ENCODE results near the gene MCM3AP. TPM values are rescaled to one million over a fixed set of nuclear protein-coding genes. Genes with fewer than 3 reads are reported as not detected.
A peak's percentile ranks its signal among the peaks of the same experiment; 100 is the strongest.

The MCM3AP gene
- total and polyA plus RNA-seq, 9 of the 15 experiments (the other 6 are each of a cell fraction or from before 2014, with no cell fraction given) = 6.5 to 179 (median 69.6) TPM

DNA sequence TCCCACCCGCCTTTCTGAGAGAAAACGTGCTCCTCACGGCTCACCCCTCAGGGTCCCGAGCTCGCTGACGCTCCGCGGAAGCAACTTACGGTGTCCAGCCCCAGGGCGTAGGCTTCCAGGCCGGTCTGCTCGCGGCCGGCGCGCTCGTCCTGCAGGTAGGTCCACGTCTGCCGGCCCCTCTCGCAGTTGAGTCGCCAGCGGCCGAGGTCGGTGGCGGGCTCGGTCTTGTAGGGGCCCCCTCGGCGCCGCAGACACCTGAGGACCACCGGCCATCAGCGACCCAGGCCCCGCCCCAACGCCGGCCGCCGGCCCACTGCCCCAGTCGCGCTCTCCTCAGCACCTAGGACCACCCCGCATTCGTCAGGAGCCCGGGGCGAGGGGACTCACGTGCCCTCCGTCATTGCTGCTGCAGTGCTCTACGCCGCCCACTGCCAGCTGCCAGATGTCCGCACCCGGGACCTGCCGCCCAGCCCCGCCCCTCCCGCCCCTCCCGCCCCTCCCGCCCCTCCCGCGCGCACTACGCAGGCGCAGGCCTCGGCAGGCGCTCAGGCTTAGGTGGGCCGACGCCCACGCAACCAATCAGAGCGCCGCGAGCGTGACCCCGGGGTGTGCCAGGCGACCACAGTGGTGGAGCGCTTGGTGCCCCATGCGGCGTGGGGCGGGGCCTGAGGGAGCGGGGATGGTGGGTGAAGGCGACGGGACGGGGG lies 56.9 kb downstream of the MCM3AP start, which contains the start of gene LSS (continued):
- TF ChIP-seq, protein P1, sequence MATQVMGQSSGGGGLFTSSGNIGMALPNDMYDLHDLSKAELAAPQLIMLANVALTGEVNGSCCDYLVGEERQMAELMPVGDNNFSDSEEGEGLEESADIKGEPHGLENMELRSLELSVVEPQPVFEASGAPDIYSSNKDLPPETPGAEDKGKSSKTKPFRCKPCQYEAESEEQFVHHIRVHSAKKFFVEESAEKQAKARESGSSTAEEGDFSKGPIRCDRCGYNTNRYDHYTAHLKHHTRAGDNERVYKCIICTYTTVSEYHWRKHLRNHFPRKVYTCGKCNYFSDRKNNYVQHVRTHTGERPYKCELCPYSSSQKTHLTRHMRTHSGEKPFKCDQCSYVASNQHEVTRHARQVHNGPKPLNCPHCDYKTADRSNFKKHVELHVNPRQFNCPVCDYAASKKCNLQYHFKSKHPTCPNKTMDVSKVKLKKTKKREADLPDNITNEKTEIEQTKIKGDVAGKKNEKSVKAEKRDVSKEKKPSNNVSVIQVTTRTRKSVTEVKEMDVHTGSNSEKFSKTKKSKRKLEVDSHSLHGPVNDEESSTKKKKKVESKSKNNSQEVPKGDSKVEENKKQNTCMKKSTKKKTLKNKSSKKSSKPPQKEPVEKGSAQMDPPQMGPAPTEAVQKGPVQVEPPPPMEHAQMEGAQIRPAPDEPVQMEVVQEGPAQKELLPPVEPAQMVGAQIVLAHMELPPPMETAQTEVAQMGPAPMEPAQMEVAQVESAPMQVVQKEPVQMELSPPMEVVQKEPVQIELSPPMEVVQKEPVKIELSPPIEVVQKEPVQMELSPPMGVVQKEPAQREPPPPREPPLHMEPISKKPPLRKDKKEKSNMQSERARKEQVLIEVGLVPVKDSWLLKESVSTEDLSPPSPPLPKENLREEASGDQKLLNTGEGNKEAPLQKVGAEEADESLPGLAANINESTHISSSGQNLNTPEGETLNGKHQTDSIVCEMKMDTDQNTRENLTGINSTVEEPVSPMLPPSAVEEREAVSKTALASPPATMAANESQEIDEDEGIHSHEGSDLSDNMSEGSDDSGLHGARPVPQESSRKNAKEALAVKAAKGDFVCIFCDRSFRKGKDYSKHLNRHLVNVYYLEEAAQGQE (IDR thresholded peaks at IDR 0.05; ENCODE audit: borderline replicate concordance) = no peak
- TF ChIP-seq, protein P1 (CRISPR knock-in tag; IDR thresholded peaks at IDR 0.05; ENCODE audit: low read depth) = peak; percentile 70; the same call in 1 of the 2 replicates
- TF ChIP-seq CXXC5 (CRISPR knock-in tag; IDR thresholded peaks at IDR 0.05) (peak; percentile 71), ZC3H11A (IDR thresholded peaks at IDR 0.05; ENCODE audit: low read depth, low read length) (no peak), CEBPG (CRISPR knock-in tag; IDR thresholded peaks at IDR 0.05) (no peak; the same call in 1 of the 2 replicates), CEBPG (tag; conservative IDR thresholded peaks at IDR 0.05 in 1 of 2, IDR thresholded peaks at IDR 0.05 in 1 of 2) (no peak), FUS (optimal IDR thresholded peaks at IDR 0.05; ENCODE audit: low read depth, low read length) (no peak), PHF20 (IDR thresholded peaks at IDR 0.05; ENCODE audit: partially characterized antibody) (peak; percentile 38), ZNF263 (CRISPR knock-in tag; IDR thresholded peaks at IDR 0.05; ENCODE audit: borderline replicate concordance) (peak; percentile 63; the same call in 1 of the 2 replicates), HNRNPK (IDR thresholded peaks at IDR 0.05; ENCODE audit: low read depth, low read length, poor library complexity, severe bottlenecking) (peak; percentile 83), ZNF212 (CRISPR knock-in tag; IDR thresholded peaks at IDR 0.05) (0 out of 2 replicates have a peak, but pooled peaks have one; percentile 58)

Data from K562 (cell line).